PC-9 (cell line): ENCODE results near the gene UNCX. TPM values are rescaled to one million over a fixed set of nuclear protein-coding genes. Genes with fewer than 3 reads are reported as not detected.

Source experiments
- BruUV-seq: library from RNA; stranded (reverse); fragments of 400-500 nt; replicated peaks from 2 replicates; lab custom pipeline; 2021; lab: Mats Ljungman, UMichigan
- CTCF ChIA-PET: fragments of 300-600 bp; sonication (Branson Sonifier 250); formaldehyde crosslinking; loops from one replicate; lab custom pipeline; 2022; ENCODE audit warnings: antibody characterized with exemption; lab: Charles Lee
- POLR2A ChIA-PET: fragments of 300-600 bp; sonication (Branson Sonifier 250); formaldehyde crosslinking; loops from one replicate; lab custom pipeline; 2022; ENCODE audit warnings: antibody characterized with exemption; ENCODE audit not compliant: unreplicated experiment; lab: Charles Lee
- DNase-seq, 2 experiments: peaks; one replicate each; pipeline versions ENCODE4 v3.0.0 to v3.0.0-alpha.2; 2015 to 2022; ENCODE audit warnings: mixed read lengths in 1 of 2
- H2AFZ ChIP-seq: fragments of 200-600 bp; sonication (generic); 2 replicates; pipeline ENCODE4 v1.8.1; 2017; ENCODE audit warnings: antibody characterized with exemption
- H3F3A ChIP-seq: fragments of 200-600 bp; sonication (generic); 2 replicates; pipeline ENCODE4 v1.8.1; 2017; ENCODE audit warnings: antibody characterized with exemption, mild to moderate bottlenecking, low read depth; ENCODE audit not compliant: insufficient read depth
- H3K27ac ChIP-seq: fragments of 200-600 bp; sonication (generic); 2 replicates; pipeline ENCODE4 v1.6.1; 2016; ENCODE audit warnings: mixed run types
- H3K27me3 ChIP-seq: fragments of 200-600 bp; sonication (generic); 2 replicates; pipeline ENCODE4 v1.6.1; 2016; ENCODE audit warnings: low read depth, mixed run types; ENCODE audit not compliant: insufficient read depth
- H3K36me3 ChIP-seq: fragments of 200-600 bp; sonication (generic); 2 replicates; pipeline ENCODE4 v1.6.1; 2016; ENCODE audit warnings: low read depth, mixed run types
- H3K4me1 ChIP-seq: fragments of 200-600 bp; sonication (generic); replicated peaks from 2 replicates; pipeline ENCODE4 v1.6.1; 2016; ENCODE audit warnings: mixed run types; ENCODE audit not compliant: insufficient read depth
- H3K4me2 ChIP-seq: fragments of 200-600 bp; sonication (generic); 2 replicates; pipeline ENCODE4 v1.6.1; 2017; ENCODE audit warnings: mixed run types
- H3K4me3 ChIP-seq: fragments of 200-600 bp; sonication (generic); 2 replicates; pipeline ENCODE4 v1.6.1; 2016; ENCODE audit warnings: mixed run types
- H3K79me2 ChIP-seq: fragments of 200-600 bp; sonication (generic); 2 replicates; pipeline ENCODE4 v1.6.1; 2017; ENCODE audit warnings: low read depth, mixed run types
- H3K9me2 ChIP-seq: fragments of 200-600 bp; sonication (generic); 2 replicates; pipeline ENCODE4 v1.8.1; 2017; ENCODE audit warnings: mild to moderate bottlenecking; ENCODE audit not compliant: insufficient read depth
- H3K9me3 ChIP-seq: fragments of 200-600 bp; sonication (generic); 2 replicates; pipeline ENCODE4 v1.8.1; 2016; ENCODE audit warnings: low read depth; ENCODE audit not compliant: insufficient read depth
- H4K20me1 ChIP-seq: fragments of 200-600 bp; sonication (generic); 2 replicates; pipeline ENCODE4 v1.8.1; 2017; ENCODE audit not compliant: insufficient read depth
- EZH2 ChIP-seq: fragments of 200-600 bp; sonication (generic); IDR thresholded peaks from 2 replicates; pipeline ENCODE4 v1.8.0; 2017; ENCODE audit warnings: antibody characterized with exemption, low read depth
- intact Hi-C: fragments of 100-400 bp; cut with micrococcal nuclease; formaldehyde crosslinking; loops from one replicate; pipeline ENCODE4 v1.10.0; 2022; ENCODE audit not compliant: unreplicated experiment
- total RNA-seq: library from RNA; stranded (reverse); gene quantifications from 2 replicates; pipeline ENCODE4 v1.2.3, GENCODE V29; 2021
- TF ChIP-seq, protein P1 (sequence below): fragments of 200-600 bp; sonication (generic); conservative IDR thresholded peaks from 2 replicates; pipeline ENCODE4 v1.6.1; 2017; ENCODE audit warnings: mixed run types, antibody characterized with exemption, mild to moderate bottlenecking, moderate library complexity

UNCX gene
- total RNA-seq, 1 experiment from 2014 or later = not detected

DNA sequence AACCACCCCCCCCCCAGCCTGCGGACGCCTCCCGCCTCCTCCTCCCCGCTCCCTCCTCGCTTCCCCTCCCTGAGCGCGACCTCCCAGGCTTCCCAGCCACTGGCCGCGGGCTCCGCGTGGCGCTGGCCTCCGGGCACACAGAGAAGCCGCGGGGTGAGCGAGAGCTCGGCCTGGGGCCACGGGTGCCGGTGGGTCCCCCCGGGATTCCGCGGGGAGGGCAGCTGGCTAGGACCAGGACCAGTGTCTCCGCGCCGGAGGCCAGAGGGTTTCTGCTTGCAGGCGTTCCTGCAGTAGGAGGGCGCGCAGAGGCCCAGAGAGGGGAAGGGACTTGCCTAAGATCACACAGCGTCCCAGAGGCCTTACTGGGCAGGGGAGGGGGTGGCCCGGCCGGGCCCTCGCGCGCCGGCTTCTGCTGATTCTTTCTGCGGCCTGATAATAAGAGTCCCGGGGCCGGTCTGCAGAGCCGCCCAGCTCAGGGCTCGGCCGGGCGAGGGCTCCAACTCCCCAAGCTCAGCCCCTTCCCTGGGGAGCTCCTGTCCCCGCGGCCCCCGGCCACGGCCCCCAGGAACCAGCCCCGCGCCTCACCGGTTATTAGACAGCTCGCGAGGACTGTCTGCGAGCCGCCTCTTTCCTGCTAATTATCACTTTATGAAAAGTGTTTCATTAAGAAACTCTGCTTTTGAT lies 10.1 kb downstream of the UNCX start:
- peaks cover 87% of the 10 kb centered on the region for H3K27me3 ChIP-seq
- no peaks in the 10 kb centered on the region for H3K79me2 ChIP-seq

DNA sequence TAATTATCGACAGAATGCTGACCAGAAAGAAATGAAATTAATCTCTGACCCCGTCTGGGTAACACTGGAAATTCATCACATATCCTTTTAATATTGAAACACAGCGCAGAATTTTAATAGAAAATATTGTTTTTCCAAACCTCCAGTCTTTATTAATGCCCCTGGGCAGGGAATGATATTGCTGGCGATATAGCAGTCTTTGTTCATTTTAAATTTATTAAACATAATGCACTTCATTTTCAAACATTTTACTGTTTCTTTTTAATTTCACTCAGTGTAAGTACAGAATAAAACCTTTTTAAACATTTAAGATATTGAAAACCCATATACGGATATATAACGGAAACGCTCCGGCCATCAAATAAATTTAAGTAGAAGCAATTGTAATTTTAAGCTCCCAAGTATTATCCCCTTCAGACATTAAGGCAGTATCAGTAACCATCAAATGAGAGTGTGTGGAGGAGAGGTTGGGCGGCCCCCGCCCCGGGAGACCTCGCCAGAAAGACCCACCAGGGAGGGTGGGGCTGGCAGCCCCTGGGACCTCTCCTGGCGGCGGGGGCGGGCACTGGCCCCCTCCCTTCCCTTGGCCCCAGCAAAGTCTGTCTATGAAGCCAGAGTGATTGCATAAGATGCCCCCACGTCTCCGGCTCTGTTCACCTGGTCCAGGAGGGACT lies 10.8 kb downstream of the UNCX start:
- no TSS peak for BruUV-seq
- H3K9me2 ChIP-seq = no peaks in the 10 kb centered on the region
- H3K27ac ChIP-seq = no peak overlapping the region
- POLR2A ChIA-PET = no interaction called here
- no peak overlapping the region for H2AFZ ChIP-seq
- H3K36me3 ChIP-seq = no peaks in the 10 kb centered on the region
- TF ChIP-seq, protein P1, sequence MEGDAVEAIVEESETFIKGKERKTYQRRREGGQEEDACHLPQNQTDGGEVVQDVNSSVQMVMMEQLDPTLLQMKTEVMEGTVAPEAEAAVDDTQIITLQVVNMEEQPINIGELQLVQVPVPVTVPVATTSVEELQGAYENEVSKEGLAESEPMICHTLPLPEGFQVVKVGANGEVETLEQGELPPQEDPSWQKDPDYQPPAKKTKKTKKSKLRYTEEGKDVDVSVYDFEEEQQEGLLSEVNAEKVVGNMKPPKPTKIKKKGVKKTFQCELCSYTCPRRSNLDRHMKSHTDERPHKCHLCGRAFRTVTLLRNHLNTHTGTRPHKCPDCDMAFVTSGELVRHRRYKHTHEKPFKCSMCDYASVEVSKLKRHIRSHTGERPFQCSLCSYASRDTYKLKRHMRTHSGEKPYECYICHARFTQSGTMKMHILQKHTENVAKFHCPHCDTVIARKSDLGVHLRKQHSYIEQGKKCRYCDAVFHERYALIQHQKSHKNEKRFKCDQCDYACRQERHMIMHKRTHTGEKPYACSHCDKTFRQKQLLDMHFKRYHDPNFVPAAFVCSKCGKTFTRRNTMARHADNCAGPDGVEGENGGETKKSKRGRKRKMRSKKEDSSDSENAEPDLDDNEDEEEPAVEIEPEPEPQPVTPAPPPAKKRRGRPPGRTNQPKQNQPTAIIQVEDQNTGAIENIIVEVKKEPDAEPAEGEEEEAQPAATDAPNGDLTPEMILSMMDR = no peak
- no peak for TF ChIP-seq EZH2
- H3K4me2 ChIP-seq = no peak overlapping the region
- peaks cover 21% of the 10 kb centered on the region; the same call in 1 of the 2 replicates for H4K20me1 ChIP-seq
- DNase-seq = no peak
- H3K4me1 ChIP-seq = 0 out of 2 replicates have a peak, but pooled peaks cover 7% of the 10 kb centered on the region
- H3K4me3 ChIP-seq = no peak overlapping the region
- intact Hi-C loops = no loop called here
- peaks cover 3% of the 10 kb centered on the region; the same call in 1 of the 2 replicates for H3F3A ChIP-seq
- CTCF ChIA-PET = no interaction called here
- H3K9me3 ChIP-seq = no peaks in the 10 kb centered on the region
- H3K27me3 ChIP-seq = peaks cover 85% of the 10 kb centered on the region
- no peaks in the 10 kb centered on the region for H3K79me2 ChIP-seq

More for the DNA sequence above, 10.1 kb downstream of the UNCX start:
- no peak overlapping the region for H3K4me2 ChIP-seq
- 0 out of 2 replicates have a peak, but pooled peaks cover 16% of the 10 kb centered on the region for H4K20me1 ChIP-seq
- no peak for TF ChIP-seq EZH2
- TF ChIP-seq, protein P1 = no peak
- no peak for DNase-seq
- no peaks in the 10 kb centered on the region for H3K9me2 ChIP-seq
- H3K4me3 ChIP-seq = no peak overlapping the region
- 0 out of 2 replicates have a peak, but pooled peaks cover 7% of the 10 kb centered on the region for H3K4me1 ChIP-seq
- peaks cover 3% of the 10 kb centered on the region; the same call in 1 of the 2 replicates for H3F3A ChIP-seq
- CTCF ChIA-PET = no interaction called here
- POLR2A ChIA-PET = no interaction called here
- H3K9me3 ChIP-seq = no peaks in the 10 kb centered on the region
- no peak overlapping the region for H2AFZ ChIP-seq
- intact Hi-C loops = no loop called here
- H3K27ac ChIP-seq = no peak overlapping the region
- no peaks in the 10 kb centered on the region for H3K36me3 ChIP-seq
- no TSS peak for BruUV-seq

DNA sequence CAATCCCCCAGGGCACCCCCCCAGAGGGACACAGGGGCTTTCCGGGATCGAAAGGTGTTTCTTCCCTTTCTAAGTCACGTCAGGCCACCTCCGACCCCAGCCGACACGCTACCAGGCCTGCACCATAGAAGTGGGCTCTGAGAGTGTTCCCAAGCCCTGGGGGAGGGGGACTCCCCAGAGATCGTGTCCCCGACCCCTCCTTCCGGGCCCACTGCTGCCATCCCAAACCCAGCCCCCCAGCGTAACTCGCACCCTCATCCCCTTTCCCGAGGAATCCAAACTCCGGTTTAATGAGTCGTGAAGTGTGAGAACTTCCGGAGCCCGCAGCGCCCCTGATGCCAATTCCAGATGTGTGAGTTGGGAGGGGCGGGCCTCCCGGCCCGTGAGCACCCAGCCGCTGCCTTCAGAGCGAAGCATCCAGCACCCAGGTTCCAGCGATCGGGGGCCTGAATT lies 11.3 kb downstream of the UNCX start:
- peaks cover 85% of the 10 kb centered on the region for H3K27me3 ChIP-seq
- no peak overlapping the region for H3K4me3 ChIP-seq
- H3K36me3 ChIP-seq = no peaks in the 10 kb centered on the region
- ChIA-PET POLR2A (no interaction called here), CTCF (no interaction called here)
- no peaks in the 10 kb centered on the region for H3K9me3 ChIP-seq
- no peak overlapping the region for H3K27ac ChIP-seq
- no peak for DNase-seq
- no peak overlapping the region for H3K4me2 ChIP-seq
- H3K79me2 ChIP-seq = no peaks in the 10 kb centered on the region
- TF ChIP-seq EZH2 = no peak
- TF ChIP-seq, protein P1 = no peak
- H2AFZ ChIP-seq = no peak overlapping the region
- intact Hi-C loops = no loop called here
- peaks cover 3% of the 10 kb centered on the region; the same call in 1 of the 2 replicates for H3F3A ChIP-seq
- 0 out of 2 replicates have a peak, but pooled peaks cover 7% of the 10 kb centered on the region for H3K4me1 ChIP-seq
- BruUV-seq = no TSS peak
- H4K20me1 ChIP-seq = peaks cover 26% of the 10 kb centered on the region
- no peaks in the 10 kb centered on the region for H3K9me2 ChIP-seq
